IPS-15b (cell line): ENCODE results near the gene DLD.

Experiments used
- H3K27me3 ChIP-seq: one replicate; pipeline ENCODE4 v1.6.1; 2013; ENCODE audit warnings: low read length; ENCODE audit not compliant: control insufficient read depth, insufficient read depth
- H3K36me3 ChIP-seq: one replicate; pipeline ENCODE4 v1.6.1; 2013; ENCODE audit warnings: low read length; ENCODE audit not compliant: control insufficient read depth, insufficient read depth
- H3K4me1 ChIP-seq: one replicate; pipeline ENCODE4 v1.6.1; 2013; ENCODE audit warnings: mild to moderate bottlenecking, low read length; ENCODE audit not compliant: control insufficient read depth, insufficient read depth
- H3K4me3 ChIP-seq: one replicate; pipeline ENCODE4 v1.5.1; 2013; ENCODE audit warnings: low read depth, low read length
- H3K9ac ChIP-seq: one replicate; pipeline ENCODE4 v1.6.1; 2013; ENCODE audit warnings: low read depth, mild to moderate bottlenecking, low read length
- H3K9me3 ChIP-seq: one replicate; pipeline ENCODE4 v1.6.1; 2013; ENCODE audit warnings: mild to moderate bottlenecking, low read length; ENCODE audit not compliant: control insufficient read depth, insufficient read depth

Gene DLD

DNA sequence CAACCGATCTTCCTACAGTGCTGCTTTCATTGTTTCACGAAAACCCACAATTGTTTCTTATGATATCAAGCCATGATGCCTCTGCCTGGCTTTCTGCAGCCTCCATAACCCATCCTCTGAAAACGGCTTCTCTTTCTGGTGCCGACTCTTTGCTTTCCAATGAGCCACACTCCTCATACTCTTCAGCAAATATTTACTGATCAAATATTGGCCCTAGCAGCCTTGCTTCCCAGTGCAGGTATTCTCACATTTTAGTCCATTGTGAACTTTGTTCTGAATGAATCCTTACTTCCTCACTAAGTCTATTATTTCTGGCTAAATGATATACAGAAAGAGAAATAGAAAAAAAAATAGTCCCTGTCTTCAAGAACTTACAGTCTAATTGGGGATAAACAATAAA, 76.4 kb downstream of the DLD start:
- no peaks in the 10 kb centered on the region for H3K9me3 ChIP-seq
- no peak overlapping the region for H3K9ac ChIP-seq
- peaks cover 5% of the 10 kb centered on the region for H3K36me3 ChIP-seq
- peaks cover 6% of the 10 kb centered on the region for H3K4me1 ChIP-seq
- H3K4me3 ChIP-seq = no peak overlapping the region
- no peaks in the 10 kb centered on the region for H3K27me3 ChIP-seq

- Histone ChIP-seq H3K36me3 (peaks cover 5% of the 10 kb centered on the region), H3K4me1 (peaks cover 6% of the 10 kb centered on the region), H3K27me3 (no peaks in the 10 kb centered on the region), H3K9me3 (no peaks in the 10 kb centered on the region), H3K9ac (no peak overlapping the region), H3K4me3 (no peak overlapping the region)
These were observed 77.5 kb downstream of the DLD start for GRCh38 chr7:107968449-107968848.

DNA sequence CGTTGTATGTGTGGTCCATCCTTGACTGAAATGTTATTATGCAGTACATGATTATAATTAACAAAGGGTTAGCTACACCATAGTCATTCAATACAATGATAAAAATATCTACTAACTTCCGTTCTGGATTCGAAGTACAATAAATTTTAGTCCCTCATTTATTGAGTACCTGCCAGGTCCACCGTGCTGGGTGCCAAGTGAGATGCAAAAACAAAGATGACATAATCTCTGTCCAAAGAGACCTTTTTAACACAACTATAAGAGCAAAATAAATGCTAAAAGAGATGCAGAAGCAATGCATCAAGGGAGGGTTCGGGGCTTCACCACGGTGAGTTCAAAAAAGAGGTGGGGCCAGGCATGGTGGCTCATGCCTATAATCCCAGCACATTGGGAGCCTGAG, 78.9 kb downstream of the DLD start:
- no peaks in the 10 kb centered on the region for H3K36me3 ChIP-seq
- no peak overlapping the region for H3K9ac ChIP-seq
- H3K9me3 ChIP-seq = no peaks in the 10 kb centered on the region
- no peak overlapping the region for H3K4me3 ChIP-seq
- peaks cover 6% of the 10 kb centered on the region for H3K4me1 ChIP-seq
- no peaks in the 10 kb centered on the region for H3K27me3 ChIP-seq
